NCI-H1048 (cell line): ENCODE data around the gene APOF.
A peak's percentile ranks its signal among the peaks of the same experiment; 100 is the strongest.
"Not testable (repeated sequence)": the region's sequence is repeated elsewhere in the genome, so short reads cannot be mapped to it uniquely, and the experiment has no call there.

Experiments used
- DNase-seq: peaks from one replicate; lab custom pipeline; 2025; lab: John Stamatoyannopoulos, UW

Gene APOF

DNA sequence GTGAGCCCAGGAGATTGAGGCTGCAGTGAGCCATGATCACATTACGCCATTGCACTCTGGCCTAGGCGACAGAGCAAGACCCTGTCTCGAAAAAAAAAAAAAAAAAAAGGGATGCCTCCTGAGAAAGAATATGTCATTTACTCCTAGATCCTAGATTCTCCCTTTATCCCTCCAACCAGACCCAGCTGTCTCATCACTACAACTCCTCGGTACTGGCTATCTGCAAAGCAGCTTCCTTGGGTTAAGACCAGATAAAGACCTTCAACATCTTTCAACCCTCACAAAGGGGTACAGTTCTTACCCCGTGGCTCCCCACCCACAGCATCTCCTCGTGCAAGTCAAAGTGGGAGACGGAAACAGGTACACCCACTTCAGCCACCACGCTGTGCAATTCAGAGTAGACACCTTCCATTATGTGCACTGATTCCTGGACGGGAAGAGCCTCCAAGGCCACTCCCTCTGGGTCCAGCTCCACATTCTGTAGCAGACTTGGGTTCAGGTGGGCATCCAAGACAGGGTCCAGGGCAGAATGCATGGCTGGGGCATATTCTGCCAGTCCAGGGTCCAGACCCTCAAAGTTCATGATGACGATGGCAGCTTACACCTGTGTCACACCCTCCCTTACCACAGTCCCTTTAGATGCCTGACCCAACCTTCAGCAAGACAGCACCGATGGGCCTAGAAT lies 30.0 kb downstream of the APOF start:
- DNase-seq, result no peak

DNA sequence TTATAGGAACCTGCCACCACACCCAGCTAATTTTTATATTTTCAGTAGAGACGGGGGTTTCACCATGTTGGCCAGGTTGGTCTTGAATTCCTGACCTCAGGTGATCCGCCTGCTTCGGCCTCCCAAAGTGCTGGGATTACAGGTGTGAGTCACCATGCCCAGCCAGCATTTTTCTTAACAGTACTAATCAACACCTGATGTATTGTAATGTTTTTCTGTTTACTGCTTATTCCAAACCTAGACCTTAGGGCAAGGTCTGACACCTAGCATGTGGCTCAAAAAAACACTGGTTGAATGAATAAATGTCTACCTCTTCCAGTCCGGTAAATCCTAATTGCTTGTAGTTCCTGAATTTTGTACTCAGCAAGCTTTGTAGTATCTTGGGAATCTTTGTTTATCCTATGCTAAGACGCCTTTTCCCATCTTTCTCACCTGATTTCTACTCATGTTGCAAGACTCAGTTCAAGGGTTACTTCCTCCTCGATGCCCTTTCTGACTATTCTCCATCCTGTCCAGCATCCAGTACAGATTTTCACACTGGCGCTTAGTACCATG lies 31.6 kb downstream of the APOF start:
- no peak for DNase-seq

- DNase-seq, result no peak
Observed at GRCh38 chr12:56326533-56326932, 36.1 kb downstream of the APOF start.

DNA sequence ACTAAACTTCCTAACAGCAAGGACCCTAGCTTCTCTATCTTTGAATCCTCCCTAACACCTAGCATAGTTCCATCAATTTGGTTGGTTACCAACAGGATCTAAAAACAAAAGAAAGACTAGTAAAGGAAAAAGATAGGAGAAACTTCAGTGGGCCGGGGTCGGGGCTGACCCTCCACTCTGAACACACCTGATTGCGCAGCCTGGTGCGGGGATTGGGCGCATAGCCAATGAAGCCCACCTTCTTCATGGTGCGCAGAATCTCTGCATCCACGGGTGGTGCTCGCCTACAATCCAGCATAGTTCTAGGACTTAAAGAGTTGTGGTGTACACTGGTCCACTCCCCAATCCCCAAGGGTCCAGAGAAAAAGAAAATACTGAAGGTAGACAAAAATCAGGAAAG lies 36.5 kb downstream of the APOF start:
- no peak for DNase-seq

DNA sequence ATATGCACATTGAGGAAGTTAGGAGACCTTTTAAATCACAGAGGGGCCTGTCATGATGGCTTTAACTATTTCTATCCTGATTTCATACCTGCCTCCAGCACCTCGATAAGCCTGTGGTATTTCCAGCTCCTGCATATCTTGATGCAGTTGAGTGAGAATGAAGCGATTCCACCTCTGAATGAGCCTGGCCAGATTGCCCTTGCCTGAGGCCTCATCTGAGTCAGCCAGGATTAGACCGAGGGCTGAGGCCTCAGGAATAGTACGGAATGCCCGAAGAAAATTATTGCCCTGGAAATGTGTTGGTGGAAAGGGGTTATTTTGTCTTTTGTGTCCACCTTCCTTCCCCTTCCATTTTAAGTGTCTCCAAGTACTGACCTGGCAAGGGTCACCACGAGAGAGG lies 38.5 kb downstream of the APOF start:
- DNase-seq, result no peak

DNA sequence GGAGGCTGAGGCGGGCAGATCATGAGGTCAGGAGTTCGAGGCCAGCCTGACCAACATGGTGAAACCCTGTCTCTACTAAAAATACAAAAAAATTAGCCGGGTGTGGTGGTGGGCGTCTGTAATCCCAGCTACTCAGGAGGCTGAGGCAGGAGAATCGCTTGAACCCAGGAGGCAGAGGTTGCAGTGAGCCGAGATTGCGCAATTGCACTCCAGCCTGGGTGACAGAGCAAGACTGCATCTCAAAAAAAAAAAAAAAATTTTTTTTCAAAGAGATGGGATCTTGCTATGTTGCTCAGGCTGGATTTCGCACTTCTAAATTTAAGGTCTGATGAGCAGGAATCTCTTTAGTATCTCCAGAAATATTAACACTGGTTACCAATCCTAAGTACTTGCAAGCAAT lies 41.0 kb downstream of the APOF start:
- DNase-seq, result not testable (repeated sequence)

- DNase-seq, result no peak
Observed at GRCh38 chr12:56321027-56321426, 41.6 kb downstream of the APOF start.

DNA sequence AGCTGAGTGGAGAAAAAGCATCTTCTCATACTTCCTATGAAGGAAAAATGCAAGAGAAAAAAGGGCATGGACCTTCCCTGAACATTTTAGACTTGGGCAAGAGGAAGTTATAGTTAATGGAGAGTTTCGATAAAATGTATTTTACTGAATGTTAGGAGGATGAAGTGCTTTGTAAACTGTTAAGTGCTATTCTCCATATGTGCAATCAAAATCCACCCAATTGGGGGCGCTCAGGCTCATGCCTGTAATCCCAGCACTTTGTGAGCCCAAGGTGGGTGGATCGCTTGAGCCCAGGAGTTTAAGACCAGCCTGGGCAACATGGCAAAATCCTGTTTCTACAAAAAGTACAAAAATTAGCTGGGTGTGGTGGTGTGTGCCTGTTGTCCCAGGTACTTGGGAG lies 45.0 kb downstream of the APOF start:
- no peak for DNase-seq

- DNase-seq, result peak; percentile 88
Observed at GRCh38 chr12:56315622-56316473, 46.8 kb downstream of the APOF start, which contains the start of gene CNPY2. TSS of gene CNPY2 (minus strand) at chr12:56315988. CDS start at chr12:56315217, 771 bp downstream.

GRCh38 chr12:56315249-56315621 lies 47.4 kb downstream of the APOF start:
- no peak for DNase-seq

GRCh38 chr12:56311003-56311402 lies 51.7 kb downstream of the APOF start:
- no peak for DNase-seq
